Hepatocyte (in vitro differentiated cells): ENCODE measurements around the gene HCRTR1.

Source experiments
- EZH2 ChIP-seq: fragments of 200-600 bp; sonication (generic); IDR thresholded peaks from 2 replicates; pipeline ENCODE4 v1.6.1; 2016; ENCODE audit warnings: antibody characterized with exemption, mild to moderate bottlenecking, borderline replicate concordance
- TF ChIP-seq, protein P1 (sequence below): fragments of 200-600 bp; sonication (generic); IDR thresholded peaks from 2 replicates; pipeline ENCODE4 v1.5.1; 2016; ENCODE audit warnings: antibody characterized with exemption, mild to moderate bottlenecking; ENCODE audit not compliant: poor library complexity

DNA sequence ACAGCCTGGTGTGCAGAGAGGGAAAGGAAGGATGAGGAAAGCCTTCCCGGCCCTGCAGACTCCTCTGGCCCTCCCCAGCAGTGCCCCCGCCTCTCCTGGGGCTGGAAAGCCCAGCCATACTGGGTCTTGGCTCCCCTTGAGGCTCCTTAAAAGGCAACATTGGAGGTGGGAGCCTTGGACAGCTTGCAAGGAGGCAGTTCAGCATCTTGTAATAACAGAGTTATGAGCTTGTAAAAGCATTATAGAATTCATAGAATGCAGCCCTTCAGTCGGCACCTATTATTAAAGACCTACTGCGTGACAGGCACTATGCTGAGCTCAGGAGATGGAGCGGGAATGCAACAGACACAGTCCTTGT, 37.0 kb upstream of the HCRTR1 start:
- TF ChIP-seq EZH2: no peak
- TF ChIP-seq, protein P1, sequence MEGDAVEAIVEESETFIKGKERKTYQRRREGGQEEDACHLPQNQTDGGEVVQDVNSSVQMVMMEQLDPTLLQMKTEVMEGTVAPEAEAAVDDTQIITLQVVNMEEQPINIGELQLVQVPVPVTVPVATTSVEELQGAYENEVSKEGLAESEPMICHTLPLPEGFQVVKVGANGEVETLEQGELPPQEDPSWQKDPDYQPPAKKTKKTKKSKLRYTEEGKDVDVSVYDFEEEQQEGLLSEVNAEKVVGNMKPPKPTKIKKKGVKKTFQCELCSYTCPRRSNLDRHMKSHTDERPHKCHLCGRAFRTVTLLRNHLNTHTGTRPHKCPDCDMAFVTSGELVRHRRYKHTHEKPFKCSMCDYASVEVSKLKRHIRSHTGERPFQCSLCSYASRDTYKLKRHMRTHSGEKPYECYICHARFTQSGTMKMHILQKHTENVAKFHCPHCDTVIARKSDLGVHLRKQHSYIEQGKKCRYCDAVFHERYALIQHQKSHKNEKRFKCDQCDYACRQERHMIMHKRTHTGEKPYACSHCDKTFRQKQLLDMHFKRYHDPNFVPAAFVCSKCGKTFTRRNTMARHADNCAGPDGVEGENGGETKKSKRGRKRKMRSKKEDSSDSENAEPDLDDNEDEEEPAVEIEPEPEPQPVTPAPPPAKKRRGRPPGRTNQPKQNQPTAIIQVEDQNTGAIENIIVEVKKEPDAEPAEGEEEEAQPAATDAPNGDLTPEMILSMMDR: no peak
